Liver (tissue), 9 donors: ENCODE measurements around the gene TNXB. TPM values are rescaled to one million over a fixed set of nuclear protein-coding genes. Genes with fewer than 3 reads are reported as not detected.

Source experiments
- DNase-seq: peaks from one replicate; pipeline ENCODE4 v3.0.0-alpha.2; 2017; ENCODE audit warnings: low spot score
- H3K27ac ChIP-seq, 2 donors: one replicate each; pipeline ENCODE4 v1.7.0; 2013; ENCODE audit warnings: inconsistent platforms in 2 of 2, low read length in 2 of 2, control low read depth in 1 of 2, low read depth in 1 of 2, mild to moderate bottlenecking in 1 of 2
- H3K27me3 ChIP-seq, 4 donors: one replicate each; pipeline versions ENCODE4 v1.6.1 to v1.7.0; 2013; ENCODE audit warnings: low read length in 3 of 4, inconsistent platforms in 1 of 4, mild to moderate bottlenecking in 1 of 4, moderate library complexity in 1 of 4; ENCODE audit not compliant: control insufficient read depth in 4 of 4, insufficient read depth in 4 of 4
- H3K36me3 ChIP-seq, 4 donors: one replicate each; pipeline versions ENCODE4 v1.6.1 to v1.7.0; 2013; ENCODE audit warnings: low read length in 3 of 4, mild to moderate bottlenecking in 3 of 4, low read depth in 1 of 4, moderate library complexity in 1 of 4; ENCODE audit not compliant: control insufficient read depth in 4 of 4, insufficient read depth in 3 of 4
- H3K4me1 ChIP-seq, 4 donors: one replicate each; pipeline versions ENCODE4 v1.6.1 to v1.7.0; 2013; ENCODE audit warnings: low read length in 3 of 4, mild to moderate bottlenecking in 3 of 4, moderate library complexity in 1 of 4; ENCODE audit not compliant: control insufficient read depth in 4 of 4, insufficient read depth in 4 of 4
- H3K4me3 ChIP-seq, 3 donors: one replicate each; pipeline versions ENCODE4 v1.6.1 to v1.7.0; 2013; ENCODE audit warnings: low read length in 3 of 3, control low read depth in 1 of 3, low read depth in 1 of 3, mild to moderate bottlenecking in 1 of 3
- H3K9ac ChIP-seq, 2 donors: one replicate each; pipeline ENCODE4 v1.7.0; 2013; ENCODE audit warnings: low read length in 2 of 2, mild to moderate bottlenecking in 2 of 2, moderate library complexity in 2 of 2, control low read depth in 1 of 2, low read depth in 1 of 2
- H3K9me3 ChIP-seq, 4 donors: one replicate each; pipeline versions ENCODE4 v1.6.1 to v1.7.0; 2013; ENCODE audit warnings: low read length in 3 of 4; ENCODE audit not compliant: control insufficient read depth in 4 of 4
- ATF3 ChIP-seq: IDR thresholded peaks from 2 replicates; pipeline ENCODE4 v1.6.1; 2016; ENCODE audit warnings: antibody characterized with exemption
- CTCF ChIP-seq: fragments of 150-350 bp; IDR thresholded peaks from 2 replicates; pipeline ENCODE4 v1.5.1; 2017; ENCODE audit warnings: improper control_type of control experiment, low read depth, low read length; ENCODE audit not compliant: missing input control
- EGR1 ChIP-seq, 2 donors: IDR thresholded peaks; 2 replicates each; pipeline ENCODE4 v1.6.1; 2016 to 2018; ENCODE audit warnings: antibody characterized with exemption in 2 of 2, low read depth in 2 of 2
- FOXA1 ChIP-seq: IDR thresholded peaks from 2 replicates; pipeline ENCODE4 v1.6.1; 2016; ENCODE audit warnings: antibody characterized with exemption
- FOXA2 ChIP-seq: IDR thresholded peaks from 2 replicates; pipeline ENCODE4 v1.6.1; 2016; ENCODE audit warnings: antibody characterized with exemption
- GABPA ChIP-seq, 2 donors: IDR thresholded peaks in 1 of 2; conservative IDR thresholded peaks in 1 of 2; 2 replicates each; pipeline ENCODE4 v1.6.1; 2016; ENCODE audit warnings: antibody characterized with exemption in 2 of 2, mild to moderate bottlenecking in 1 of 2, moderate library complexity in 1 of 2
- HNF4A ChIP-seq, 2 donors: conservative IDR thresholded peaks; 2 replicates each; pipeline ENCODE4 v1.6.1; 2016; ENCODE audit warnings: antibody characterized with exemption in 2 of 2, mild to moderate bottlenecking in 2 of 2
- HNF4G ChIP-seq: IDR thresholded peaks from 2 replicates; pipeline ENCODE4 v1.6.1; 2016; ENCODE audit warnings: antibody characterized with exemption
- JUND ChIP-seq, 2 donors: IDR thresholded peaks; 2 replicates each; pipeline ENCODE4 v1.6.1; 2016; ENCODE audit warnings: antibody characterized with exemption in 2 of 2
- MAX ChIP-seq: IDR thresholded peaks from 2 replicates; pipeline ENCODE4 v1.6.1; 2016; ENCODE audit warnings: antibody characterized with exemption
- NR2F2 ChIP-seq: IDR thresholded peaks from 2 replicates; pipeline ENCODE4 v1.6.1; 2016; ENCODE audit warnings: antibody characterized with exemption
- RAD21 ChIP-seq, 2 donors: IDR thresholded peaks; 2 replicates each; pipeline ENCODE4 v1.6.1; 2016; ENCODE audit warnings: antibody characterized with exemption in 2 of 2, mild to moderate bottlenecking in 2 of 2
- RXRA ChIP-seq, 2 donors: IDR thresholded peaks; 2 replicates each; pipeline ENCODE4 v1.6.1; 2017 to 2018; ENCODE audit warnings: antibody characterized with exemption in 2 of 2, mild to moderate bottlenecking in 1 of 2
- SP1 ChIP-seq: IDR thresholded peaks from 2 replicates; pipeline ENCODE4 v1.6.1; 2018; ENCODE audit warnings: antibody characterized with exemption, mild to moderate bottlenecking
- TAF1 ChIP-seq: conservative IDR thresholded peaks from 2 replicates; pipeline ENCODE4 v1.6.1; 2016; ENCODE audit warnings: antibody characterized with exemption, mild to moderate bottlenecking
- YY1 ChIP-seq: IDR thresholded peaks from 2 replicates; pipeline ENCODE4 v1.6.1; 2016; ENCODE audit warnings: antibody characterized with exemption, mild to moderate bottlenecking
- ZBTB33 ChIP-seq: IDR thresholded peaks from 2 replicates; pipeline ENCODE4 v1.6.1; 2016; ENCODE audit warnings: antibody characterized with exemption
- WGBS: extraction: QIAGEN DNeasy Blood & Tissue Kit; methylation state at CpG from one replicate; pipeline ENCODE4 v1.1.7; 2013; 5-methylcytosine and 5-hydroxymethylcytosine counted together
- polyA plus RNA-seq, 2 donors: library from polyadenylated mRNA; stranded (reverse) in 1 of 2; unstranded in 1 of 2; fragments of 200-250 nt in 1 of 2; fragments of >200 nt in 1 of 2; fragmentation: Nextera tagmentation in 1 of 2; extraction: Ambion mirVana in 1 of 2; gene quantifications; one replicate each; pipeline versions ENCODE4 v1.2.1 to v1.2.3, GENCODE V29; 2013 to 2015
- total RNA-seq, 2 donors: library from RNA; depleted of rRNA; stranded (reverse); fragments of >200 nt; gene quantifications; one replicate each; pipeline ENCODE4 v1.2.3, GENCODE V29; 2014
- donor health status: healthy.
- donor health status: healthy.
- donor health status: healthy.
- donor health status: healthy.
- donor health status: healthy.

The TNXB gene
- total and polyA plus RNA-seq, 4 donors: 3.0 to 17.1 (median 5.6) TPM

- no peak for DNase-seq
- Histone ChIP-seq H3K9ac (no peak overlapping the region), H3K4me1 (peaks cover 0 to 18% (median 12%) of the 10 kb centered on the region in 4 donors), H3K27me3 (no peaks in the 10 kb centered on the region), H3K9me3 (no peaks in the 10 kb centered on the region), H3K27ac (no peak overlapping the region), H3K36me3 (peaks cover 13 to 42% (median 31%) of the 10 kb centered on the region in 4 donors), H3K4me3 (no peak overlapping the region)
- WGBS: 98% methylated on average over 9 of the region's 9 CpGs
- TF ChIP-seq ATF3: no peak
- TF ChIP-seq GABPA (IDR thresholded peaks at IDR 0.05 in 1 of 2, conservative IDR thresholded peaks at IDR 0.05 in 1 of 2): no peak
- TF ChIP-seq ZBTB33: no peak
- TF ChIP-seq HNF4G: no peak
- TF ChIP-seq RAD21 (IDR thresholded peaks at IDR 0.05): no peak
- TF ChIP-seq FOXA2: no peak
- TF ChIP-seq YY1: no peak
- no peak for TF ChIP-seq NR2F2
- TF ChIP-seq TAF1: no peak
- no peak for TF ChIP-seq SP1
- TF ChIP-seq RXRA (IDR thresholded peaks at IDR 0.05): no peak
- TF ChIP-seq EGR1 (IDR thresholded peaks at IDR 0.05; ENCODE audit: low read depth in 2 of 2): no peak
- no peak for TF ChIP-seq JUND (IDR thresholded peaks at IDR 0.05)
- no peak for TF ChIP-seq HNF4A (conservative IDR thresholded peaks at IDR 0.05)
- TF ChIP-seq CTCF: no peak
Observed at GRCh38 chr6:32117461-32117860, 8.3 kb upstream of the TNXB start.

GRCh38 chr6:32116674-32117073, 7.5 kb upstream of the TNXB start:
- H3K9me3 ChIP-seq: no peaks in the 10 kb centered on the region
- no peak overlapping the region for H3K27ac ChIP-seq
- H3K36me3 ChIP-seq: peaks cover 13 to 36% (median 26%) of the 10 kb centered on the region in 4 donors
- H3K4me1 ChIP-seq: peaks cover 0 to 18% (median 12%) of the 10 kb centered on the region in 4 donors
- no peaks in the 10 kb centered on the region for H3K27me3 ChIP-seq
- no peak for DNase-seq
- H3K9ac ChIP-seq: no peak overlapping the region
- WGBS: 94% methylated on average over 7 of the region's 7 CpGs
- TF ChIP-seq CTCF (peak; percentile 26), FOXA2 (no peak), MAX (no peak), YY1 (no peak), RAD21 (IDR thresholded peaks at IDR 0.05) (peak in 1 of 2 donors; percentile 33), FOXA1 (no peak)
- H3K4me3 ChIP-seq: no peak overlapping the region
